GM23338 (cell line): Measurements from ENCODE around the gene IQCC. TPM values are rescaled to one million over a fixed set of nuclear protein-coding genes. Genes with fewer than 3 reads are reported as not detected.

ENCODE experiments used
- ATAC-seq: fragments of 200-7000 bp; cut with Tn5 transposase; 3 replicates; pipeline ENCODE4 v1.9.1; 2020
- DNase-seq: peaks from one replicate; pipeline ENCODE4 v3.0.0-alpha.2; 2015; ENCODE audit warnings: low spot score
- H2AFZ ChIP-seq: fragments of 200-600 bp; sonication (generic); 2 replicates; pipeline ENCODE4 v1.8.0; 2016; ENCODE audit warnings: antibody characterized with exemption, mild to moderate bottlenecking, moderate library complexity
- H3F3A ChIP-seq: fragments of 200-600 bp; sonication (generic); replicated peaks from 2 replicates; pipeline ENCODE4 v1.8.0; 2017; ENCODE audit warnings: antibody characterized with exemption, mixed run types, low read depth
- H3K27ac ChIP-seq: fragments of 200-600 bp; sonication (generic); 2 replicates; pipeline ENCODE4 v1.6.1; 2016; ENCODE audit warnings: low read depth
- H3K27me3 ChIP-seq: fragments of 200-600 bp; sonication (generic); 2 replicates; pipeline ENCODE4 v1.8.0; 2016; ENCODE audit warnings: mild to moderate bottlenecking, mixed run types, moderate library complexity; ENCODE audit not compliant: insufficient read depth
- H3K36me3 ChIP-seq: fragments of 200-600 bp; sonication (generic); 2 replicates; pipeline ENCODE4 v1.8.0; 2016; ENCODE audit warnings: mild to moderate bottlenecking; ENCODE audit not compliant: insufficient read depth
- H3K4me1 ChIP-seq: fragments of 200-600 bp; sonication (generic); 2 replicates; pipeline ENCODE4 v1.8.0; 2016; ENCODE audit warnings: mild to moderate bottlenecking, moderate library complexity; ENCODE audit not compliant: insufficient read depth
- H3K4me2 ChIP-seq: fragments of 200-600 bp; sonication (generic); 2 replicates; pipeline ENCODE4 v1.7.1; 2017; ENCODE audit warnings: mixed run types
- H3K4me3 ChIP-seq: fragments of 200-600 bp; sonication (generic); 2 replicates; pipeline ENCODE4 v1.6.1; 2016; ENCODE audit warnings: mixed run types
- H3K79me2 ChIP-seq: fragments of 200-600 bp; sonication (generic); replicated peaks from 2 replicates; pipeline ENCODE4 v1.8.0; 2017; ENCODE audit warnings: mild to moderate bottlenecking; ENCODE audit not compliant: insufficient read depth
- H3K9me2 ChIP-seq: fragments of 200-600 bp; sonication (generic); 2 replicates; pipeline ENCODE4 v1.8.0; 2017; ENCODE audit not compliant: insufficient read depth
- H4K20me1 ChIP-seq: fragments of 200-600 bp; sonication (generic); replicated peaks from 2 replicates; pipeline ENCODE4 v1.8.0; 2017; ENCODE audit warnings: mild to moderate bottlenecking; ENCODE audit not compliant: insufficient read depth
- H3K27ac Mint-ChIP-seq: 2 replicates; pipeline ENCODE4 v1.8.0; 2020; ENCODE audit warnings: inconsistent platforms, mild to moderate bottlenecking, moderate library complexity, mixed read lengths
- H3K27me3 Mint-ChIP-seq: 3 replicates; pipeline ENCODE4 v1.8.0; 2022; ENCODE audit warnings: low read depth, mild to moderate bottlenecking, moderate library complexity, mixed read lengths, inconsistent platforms; ENCODE audit not compliant: insufficient read depth, poor library complexity
- H3K36me3 Mint-ChIP-seq: 3 replicates; pipeline ENCODE4 v1.8.0; 2021; ENCODE audit warnings: low read depth, mild to moderate bottlenecking, inconsistent platforms, moderate library complexity, mixed read lengths
- H3K4me1 Mint-ChIP-seq: 3 replicates; pipeline ENCODE4 v1.8.0; 2020; ENCODE audit warnings: mild to moderate bottlenecking, inconsistent platforms, mixed read lengths
- H3K4me3 Mint-ChIP-seq: 3 replicates; pipeline ENCODE4 v1.8.0; 2021; ENCODE audit warnings: moderate library complexity, mild to moderate bottlenecking, inconsistent platforms, mixed read lengths
- H3K9me3 Mint-ChIP-seq: 3 replicates; pipeline ENCODE4 v1.8.0; 2020; ENCODE audit warnings: moderate library complexity, mild to moderate bottlenecking, inconsistent platforms, mixed read lengths
- CREB1 ChIP-seq: fragments of 250-450 bp; sonication (Bioruptor Pico); IDR thresholded peaks from 2 replicates; pipeline ENCODE4 v1.5.0; 2020; ENCODE audit warnings: low read depth, mild to moderate bottlenecking, moderate library complexity
- CTCF ChIP-seq, 2 experiments: fragments of 200-600 bp in 1 of 2; sonication (generic) in 1 of 2; conservative IDR thresholded peaks; 2 replicates each; pipeline versions ENCODE4 v1.5.1 to v1.6.1; 2016 to 2017; ENCODE audit warnings: antibody characterized with exemption in 2 of 2, low read depth in 2 of 2, mild to moderate bottlenecking in 2 of 2, moderate library complexity in 1 of 2
- ETS1 ChIP-seq: IDR thresholded peaks from 2 replicates; pipeline ENCODE4 v1.6.1; 2016; ENCODE audit warnings: antibody characterized with exemption
- EZH2 ChIP-seq: fragments of 200-600 bp; sonication (generic); IDR thresholded peaks from one replicate; pipeline ENCODE4 v1.8.0; 2017; ENCODE audit warnings: antibody characterized with exemption, mild to moderate bottlenecking, low read depth; ENCODE audit not compliant: unreplicated experiment
- EZH2phosphoT487 ChIP-seq: fragments of 200-600 bp; sonication (generic); IDR thresholded peaks from one replicate; pipeline ENCODE4 v1.8.1; 2018; ENCODE audit warnings: antibody characterized with exemption; ENCODE audit not compliant: unreplicated experiment
- JUNB ChIP-seq: IDR thresholded peaks from one replicate; pipeline ENCODE4 v1.6.1; 2016; ENCODE audit warnings: antibody characterized with exemption; ENCODE audit not compliant: unreplicated experiment
- NANOG ChIP-seq: IDR thresholded peaks from 2 replicates; pipeline ENCODE4 v1.6.1; 2016; ENCODE audit warnings: antibody characterized with exemption, borderline replicate concordance
- POLR2AphosphoS5 ChIP-seq: IDR thresholded peaks from 2 replicates; pipeline ENCODE4 v1.6.1; 2016; ENCODE audit warnings: antibody characterized with exemption, low read depth
- REST ChIP-seq: IDR thresholded peaks from one replicate; pipeline ENCODE4 v1.6.1; 2018; ENCODE audit warnings: antibody characterized with exemption; ENCODE audit not compliant: unreplicated experiment
- STAT1 ChIP-seq: IDR thresholded peaks from one replicate; pipeline ENCODE4 v1.6.1; 2016; ENCODE audit warnings: antibody characterized with exemption; ENCODE audit not compliant: unreplicated experiment
- ZNF114 ChIP-seq: fragments of 250-450 bp; sonication (Bioruptor Pico); IDR thresholded peaks from 2 replicates; pipeline ENCODE4 v1.5.0; 2020; ENCODE audit warnings: mild to moderate bottlenecking, moderate library complexity
- ZNF331 ChIP-seq: fragments of 250-450 bp; sonication (Bioruptor Pico); IDR thresholded peaks from 2 replicates; pipeline ENCODE4 v1.5.0; 2020; ENCODE audit warnings: low read depth, mild to moderate bottlenecking, moderate library complexity
- ZNF462 ChIP-seq: fragments of 250-450 bp; sonication (Bioruptor Pico); IDR thresholded peaks from 2 replicates; pipeline ENCODE4 v1.5.0; 2020; ENCODE audit warnings: mild to moderate bottlenecking, moderate library complexity
- polyA plus RNA-seq: library from polyadenylated mRNA; unstranded; fragments of >200 nt; fragmentation: Nextera tagmentation; extraction: Ambion mirVana; gene quantifications from 2 replicates; pipeline ENCODE4 v1.2.1, GENCODE V29; 2016
- total RNA-seq: library from RNA; depleted of rRNA; stranded (reverse); fragments of >200 nt; shearing (Covaris generic); gene quantifications from 2 replicates; pipeline ENCODE4 v1.2.3, GENCODE V29; 2014

IQCC gene
- total and polyA plus RNA-seq, 2 experiments from 2014 or later: 1.7 to 3.5 TPM

- no peaks in the 10 kb centered on the region for H3K9me2 ChIP-seq
- H3K27ac ChIP-seq: peak overlapping the region; percentile 40
- H3K4me2 ChIP-seq: peak overlapping the region; percentile 99
- ATAC-seq (peak; percentile 39), DNase-seq (no peak)
- no peaks in the 10 kb centered on the region for H3K9me3 Mint-ChIP-seq
- H3F3A ChIP-seq: peaks cover 20% of the 10 kb centered on the region
- H3K36me3 ChIP-seq: no peaks in the 10 kb centered on the region
- TF ChIP-seq CREB1 (CRISPR knock-in tag) (no peak), POLR2AphosphoS5 (no peak), ZNF114 (CRISPR knock-in tag) (no peak), CTCF (conservative IDR thresholded peaks at IDR 0.05; ENCODE audit: low read depth in 2 of 2) (no peak), ZNF331 (CRISPR knock-in tag) (no peak), NANOG (no peak), STAT1 (no peak), REST (no peak), ETS1 (no peak), EZH2 (no peak), JUNB (no peak), ZNF462 (no peak), EZH2phosphoT487 (no peak)
- peak overlapping the region; percentile 66 for H3K4me3 ChIP-seq
- H4K20me1 ChIP-seq: no peaks in the 10 kb centered on the region
- H3K79me2 ChIP-seq: peaks cover 7% of the 10 kb centered on the region; the same call in 1 of the 2 replicates
- H3K27me3 Mint-ChIP-seq: peaks cover 11% of the 10 kb centered on the region
- peak overlapping the region; percentile 88 for H3K4me3 Mint-ChIP-seq
- H3K4me1 ChIP-seq: peaks cover 19% of the 10 kb centered on the region
- no peaks in the 10 kb centered on the region; the same call in 2 of the 3 replicates for H3K36me3 Mint-ChIP-seq
- H3K4me1 Mint-ChIP-seq: peaks cover 16% of the 10 kb centered on the region
- H2AFZ ChIP-seq: peak overlapping the region; percentile 84
- H3K27ac Mint-ChIP-seq: peak overlapping the region; percentile 81
- H3K27me3 ChIP-seq: peaks cover 7% of the 10 kb centered on the region; the same call in 1 of the 2 replicates
Observed at GRCh38 chr1:32239790-32240139, 34.3 kb downstream of the IQCC start.
